Memory B cell (primary cell): ENCODE results near the gene CBLC.

Experiments
- ATAC-seq: fragments of 150-1000 bp; cut with Tn5 transposase; 2 replicates; pipeline ENCODE4 v1.10.0; 2021; ENCODE audit warnings: low read depth, mild to moderate bottlenecking, moderate library complexity
- DNase-seq, 2 donors: peaks; one replicate each; pipeline ENCODE4 v3.0.0; 2022; ENCODE audit warnings: low spot score in 2 of 2
- H3K27ac Mint-ChIP-seq: one replicate; pipeline ENCODE4 v1.8.0; 2022; ENCODE audit warnings: mild to moderate bottlenecking, moderate library complexity, mixed read lengths
- H3K27me3 Mint-ChIP-seq: one replicate; pipeline ENCODE4 v1.8.0; 2022; ENCODE audit warnings: mixed read lengths
- H3K36me3 Mint-ChIP-seq: one replicate; pipeline ENCODE4 v1.8.0; 2022; ENCODE audit warnings: mild to moderate bottlenecking, mixed read lengths
- H3K4me1 Mint-ChIP-seq: one replicate; pipeline ENCODE4 v1.8.0; 2022; ENCODE audit warnings: mixed read lengths
- H3K4me3 Mint-ChIP-seq: one replicate; pipeline ENCODE4 v1.8.0; 2022; ENCODE audit warnings: mild to moderate bottlenecking, moderate library complexity, mixed read lengths
- H3K9me3 Mint-ChIP-seq: one replicate; pipeline ENCODE4 v1.8.0; 2022; ENCODE audit warnings: mixed read lengths

CBLC gene

DNA sequence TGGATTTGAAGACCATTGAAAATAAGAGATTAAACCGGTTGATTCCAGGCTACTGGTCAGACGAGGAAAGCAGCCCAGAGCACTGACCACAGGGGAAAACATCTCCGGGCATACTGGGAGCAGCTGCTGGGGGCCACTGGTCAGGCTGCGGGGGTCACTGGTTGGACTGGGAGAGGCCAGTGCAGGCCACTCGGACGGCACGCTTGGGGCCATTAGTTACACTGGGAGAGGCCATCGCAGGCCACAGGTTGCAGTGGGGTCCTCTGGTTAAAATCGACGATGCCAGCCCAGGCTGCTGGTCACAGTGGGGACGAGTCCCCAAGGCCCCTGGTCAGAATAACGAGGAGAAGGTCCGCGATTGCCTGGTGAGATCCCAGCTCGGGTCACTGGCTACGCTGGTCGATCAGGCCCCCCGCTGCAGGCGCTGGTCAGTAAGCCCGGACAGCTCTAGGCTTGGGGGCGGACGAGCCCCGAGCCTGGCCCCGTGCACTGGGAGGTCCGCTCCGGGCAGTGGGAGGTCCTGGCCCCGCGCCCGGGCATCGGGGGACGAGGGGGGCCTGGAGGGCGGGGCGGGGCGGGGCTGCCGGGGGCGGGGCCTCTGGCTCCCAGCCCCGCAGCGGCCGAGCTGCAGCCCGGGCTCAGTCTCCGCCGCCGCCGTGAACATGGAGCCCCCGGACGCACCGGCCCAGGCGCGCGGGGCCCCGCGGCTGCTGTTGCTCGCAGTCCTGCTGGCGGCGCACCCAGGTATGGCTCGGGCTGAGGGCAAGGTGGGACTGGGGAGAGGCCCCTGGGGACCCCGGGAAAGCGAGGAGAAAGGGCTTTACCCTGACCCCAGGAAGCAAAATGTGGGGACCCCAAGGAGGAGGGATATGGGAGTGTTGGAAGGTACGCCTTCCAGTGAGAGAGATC, 31.0 kb downstream of the CBLC start, which contains the start of gene BCAM:
TSS of gene BCAM (plus strand) at position 641 of the 909 bp plus-strand sequence. CDS start at position 663, 22 bp downstream.
- no peak within 1 kb of the TSS for H3K27ac Mint-ChIP-seq
- H3K4me3 Mint-ChIP-seq: peak within 1 kb of the TSS; percentile 25
- peaks cover 5% of the 10 kb centered on the region for H3K4me1 Mint-ChIP-seq
- DNase-seq: no peak
- no peak for ATAC-seq
- peaks cover 21% of the 10 kb centered on the region for H3K27me3 Mint-ChIP-seq
- H3K36me3 Mint-ChIP-seq: no peaks in the 10 kb centered on the region
- no peaks in the 10 kb centered on the region for H3K9me3 Mint-ChIP-seq

DNA sequence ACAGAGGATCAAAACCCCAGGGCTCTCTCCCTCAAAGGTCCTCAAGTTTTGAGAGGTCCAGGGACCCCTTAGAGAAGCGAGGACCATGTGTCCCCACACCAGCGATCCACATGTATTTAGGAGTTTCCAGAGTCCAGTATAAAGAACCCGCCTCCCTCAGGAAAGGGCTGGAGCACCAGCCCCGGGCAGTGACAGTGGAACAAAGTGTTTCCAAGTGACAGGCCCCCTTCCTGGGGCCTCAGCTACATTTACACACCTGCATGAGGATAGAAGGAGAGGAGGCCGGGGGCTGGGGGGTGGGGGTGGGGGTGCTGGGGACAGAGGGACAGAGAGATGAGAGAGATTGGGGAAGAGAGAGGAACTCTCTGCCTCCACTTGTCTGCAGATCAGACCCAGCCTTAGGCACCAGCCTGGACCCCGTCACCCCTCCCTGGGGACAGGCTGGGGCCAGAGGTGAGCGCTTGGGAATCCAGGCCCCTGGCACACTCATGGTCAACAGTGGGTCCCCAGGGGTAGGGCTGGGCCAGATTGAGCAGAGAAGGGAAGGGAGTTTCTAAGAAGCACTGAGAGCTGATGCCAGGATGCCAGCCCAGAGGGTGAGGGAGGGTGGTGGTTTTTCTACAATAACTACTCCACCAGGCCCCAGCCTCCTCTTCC, 32.0 kb downstream of the CBLC start:
- H3K9me3 Mint-ChIP-seq: no peaks in the 10 kb centered on the region
- peaks cover 22% of the 10 kb centered on the region for H3K27me3 Mint-ChIP-seq
- H3K4me3 Mint-ChIP-seq: peak overlapping the region; percentile 8
- no peak overlapping the region for H3K27ac Mint-ChIP-seq
- H3K36me3 Mint-ChIP-seq: no peaks in the 10 kb centered on the region
- DNase-seq (no peak), ATAC-seq (no peak)
- H3K4me1 Mint-ChIP-seq: peaks cover 5% of the 10 kb centered on the region

DNA sequence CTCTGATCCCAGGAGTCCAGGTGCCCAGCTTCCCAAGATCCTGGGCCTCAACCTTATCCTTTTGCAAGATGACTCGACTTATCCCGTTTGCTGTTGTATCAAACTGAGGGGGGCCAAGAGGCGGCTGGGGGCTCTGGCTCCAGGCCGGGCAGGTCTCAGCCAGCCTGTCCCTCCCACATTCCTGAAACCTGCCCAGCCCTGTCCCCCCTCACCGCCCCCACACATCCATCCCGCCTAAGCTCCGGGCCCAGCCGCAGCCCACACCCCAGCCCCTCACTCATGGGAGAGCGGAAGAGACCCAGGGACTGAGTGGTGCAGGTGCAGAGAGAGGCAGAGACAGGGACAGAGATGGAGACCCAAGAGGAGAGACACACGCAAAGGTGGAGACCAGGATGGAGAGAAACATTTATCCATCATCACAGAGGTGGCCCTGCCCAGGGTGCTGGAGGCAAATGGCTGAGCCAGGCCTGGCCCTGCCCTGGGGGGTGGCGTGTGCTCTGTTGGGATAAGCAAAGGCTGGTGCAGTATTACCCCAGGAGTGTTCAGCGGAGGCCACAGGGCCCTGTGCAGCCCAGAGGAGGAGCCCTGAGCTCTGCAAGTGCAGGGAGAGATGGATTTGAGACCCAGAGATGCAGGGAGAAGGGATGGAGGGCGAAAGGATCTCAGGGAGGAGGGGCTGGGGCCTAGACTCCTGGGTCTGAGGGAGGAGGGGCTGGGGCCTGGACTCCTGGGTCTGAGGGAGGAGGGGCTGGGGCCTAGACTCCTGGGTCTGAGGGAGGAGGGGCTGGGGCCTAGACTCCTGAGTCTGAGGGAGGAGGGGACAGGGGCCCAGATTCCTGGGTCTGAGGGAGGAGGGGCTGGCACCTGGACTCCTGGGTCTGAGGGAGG, 32.8 kb downstream of the CBLC start:
- DNase-seq (no peak), ATAC-seq (no peak)
- no peaks in the 10 kb centered on the region for H3K36me3 Mint-ChIP-seq
- H3K4me1 Mint-ChIP-seq: peaks cover 5% of the 10 kb centered on the region
- H3K27me3 Mint-ChIP-seq: peaks cover 24% of the 10 kb centered on the region
- H3K4me3 Mint-ChIP-seq: no peak overlapping the region
- no peaks in the 10 kb centered on the region for H3K9me3 Mint-ChIP-seq
- no peak overlapping the region for H3K27ac Mint-ChIP-seq

DNA sequence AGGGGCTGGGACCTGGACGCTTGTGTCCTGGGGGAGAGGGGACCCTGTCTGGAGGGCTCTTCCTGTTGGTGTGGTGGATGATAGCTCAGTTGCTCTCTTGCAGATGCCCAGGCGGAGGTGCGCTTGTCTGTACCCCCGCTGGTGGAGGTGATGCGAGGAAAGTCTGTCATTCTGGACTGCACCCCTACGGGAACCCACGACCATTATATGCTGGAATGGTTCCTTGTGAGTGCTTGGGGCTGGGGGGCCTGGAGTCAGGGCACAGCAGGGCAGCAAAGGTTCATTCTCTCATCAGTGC, 33.4 kb downstream of the CBLC start:
- Mint-ChIP-seq H3K27ac (no peak overlapping the region), H3K27me3 (peaks cover 24% of the 10 kb centered on the region), H3K4me1 (peaks cover 5% of the 10 kb centered on the region), H3K4me3 (no peak overlapping the region), H3K36me3 (no peaks in the 10 kb centered on the region), H3K9me3 (no peaks in the 10 kb centered on the region)
- ATAC-seq (no peak), DNase-seq (no peak)

DNA sequence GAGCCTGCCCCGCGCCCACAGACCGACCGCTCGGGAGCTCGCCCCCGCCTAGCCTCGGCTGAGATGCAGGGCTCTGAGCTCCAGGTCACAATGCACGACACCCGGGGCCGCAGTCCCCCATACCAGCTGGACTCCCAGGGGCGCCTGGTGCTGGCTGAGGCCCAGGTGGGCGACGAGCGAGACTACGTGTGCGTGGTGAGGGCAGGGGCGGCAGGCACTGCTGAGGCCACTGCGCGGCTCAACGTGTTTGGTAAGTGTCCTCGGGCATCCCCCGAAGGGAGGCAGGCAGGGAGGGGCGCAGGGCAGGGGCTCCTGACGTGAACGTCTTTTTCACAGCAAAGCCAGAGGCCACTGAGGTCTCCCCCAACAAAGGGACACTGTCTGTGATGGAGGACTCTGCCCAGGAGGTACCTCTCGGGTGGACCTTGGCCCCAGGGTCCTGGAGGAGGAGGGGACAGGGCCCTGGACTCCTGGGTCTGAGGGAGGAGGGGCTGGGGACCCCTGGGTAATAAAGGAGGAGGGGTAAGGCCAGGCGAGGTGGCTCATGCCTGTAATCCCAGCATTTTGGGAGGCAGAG, 34.5 kb downstream of the CBLC start:
- ATAC-seq (no peak), DNase-seq (no peak)
- Mint-ChIP-seq H3K36me3 (no peaks in the 10 kb centered on the region), H3K27ac (no peak overlapping the region), H3K4me1 (peaks cover 5% of the 10 kb centered on the region), H3K9me3 (no peaks in the 10 kb centered on the region), H3K27me3 (peaks cover 21% of the 10 kb centered on the region), H3K4me3 (no peak overlapping the region)

DNA sequence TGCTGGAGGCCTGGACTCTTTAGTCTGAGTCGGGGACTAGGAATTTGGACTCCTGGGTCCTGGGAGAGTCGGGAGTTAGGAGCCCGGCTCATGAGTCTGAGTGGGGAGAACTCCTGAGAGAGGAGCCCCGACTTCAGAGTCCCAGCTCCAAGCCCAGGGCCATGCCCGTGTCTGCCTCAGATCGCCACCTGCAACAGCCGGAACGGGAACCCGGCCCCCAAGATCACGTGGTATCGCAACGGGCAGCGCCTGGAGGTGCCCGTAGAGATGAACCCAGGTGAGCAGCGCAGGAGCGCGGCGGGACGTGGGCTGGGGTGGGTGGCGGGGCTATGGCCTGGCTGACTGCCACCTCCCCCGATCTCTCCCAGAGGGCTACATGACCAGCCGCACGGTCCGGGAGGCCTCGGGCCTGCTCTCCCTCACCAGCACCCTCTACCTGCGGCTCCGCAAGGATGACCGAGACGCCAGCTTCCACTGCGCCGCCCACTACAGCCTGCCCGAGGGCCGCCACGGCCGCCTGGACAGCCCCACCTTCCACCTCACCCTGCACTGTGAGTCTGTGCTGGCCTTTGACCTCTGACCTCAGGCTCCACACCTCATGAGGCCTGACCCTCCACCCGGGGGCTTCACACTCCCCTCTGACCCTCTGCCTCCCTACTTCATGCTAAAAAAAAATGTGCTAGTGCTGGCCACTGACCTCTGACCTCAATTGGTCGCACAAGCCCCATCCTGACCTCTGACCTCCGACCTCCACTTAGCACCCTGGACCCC, 35.6 kb downstream of the CBLC start:
- peaks cover 3% of the 10 kb centered on the region for H3K4me1 Mint-ChIP-seq
- H3K27me3 Mint-ChIP-seq: peaks cover 19% of the 10 kb centered on the region
- H3K27ac Mint-ChIP-seq: no peak overlapping the region
- ATAC-seq (no peak), DNase-seq (no peak)
- no peaks in the 10 kb centered on the region for H3K36me3 Mint-ChIP-seq
- H3K4me3 Mint-ChIP-seq: no peak overlapping the region
- H3K9me3 Mint-ChIP-seq: no peaks in the 10 kb centered on the region

DNA sequence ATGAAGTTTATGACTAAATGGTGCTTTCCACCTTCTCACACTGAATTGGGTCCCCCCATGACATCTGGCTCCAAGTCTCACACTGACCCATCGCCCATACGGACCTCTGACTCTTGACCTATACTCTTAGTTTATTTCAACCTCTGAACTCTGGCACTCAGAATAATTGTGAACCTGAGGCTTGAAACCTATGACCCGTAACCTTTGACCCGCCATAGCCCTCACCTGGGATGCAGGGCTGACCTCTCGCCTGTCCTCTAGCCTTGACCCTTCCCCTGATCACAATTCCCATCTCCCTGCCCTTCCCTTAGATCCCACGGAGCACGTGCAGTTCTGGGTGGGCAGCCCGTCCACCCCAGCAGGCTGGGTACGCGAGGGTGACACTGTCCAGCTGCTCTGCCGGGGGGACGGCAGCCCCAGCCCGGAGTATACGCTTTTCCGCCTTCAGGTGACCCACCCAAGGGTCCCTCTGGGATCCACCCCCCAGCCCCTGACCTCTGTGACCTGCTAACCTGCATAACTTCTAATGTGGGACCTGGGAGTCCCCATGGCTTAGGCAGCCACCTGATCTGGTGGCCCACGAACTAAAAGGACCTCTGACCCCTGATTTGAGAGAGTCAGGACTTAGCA, 36.3 kb downstream of the CBLC start:
- no peaks in the 10 kb centered on the region for H3K36me3 Mint-ChIP-seq
- ATAC-seq (no peak), DNase-seq (no peak)
- H3K4me3 Mint-ChIP-seq: no peak overlapping the region
- no peak overlapping the region for H3K27ac Mint-ChIP-seq
- no peaks in the 10 kb centered on the region for H3K4me1 Mint-ChIP-seq
- H3K27me3 Mint-ChIP-seq: peaks cover 17% of the 10 kb centered on the region
- H3K9me3 Mint-ChIP-seq: no peaks in the 10 kb centered on the region

DNA sequence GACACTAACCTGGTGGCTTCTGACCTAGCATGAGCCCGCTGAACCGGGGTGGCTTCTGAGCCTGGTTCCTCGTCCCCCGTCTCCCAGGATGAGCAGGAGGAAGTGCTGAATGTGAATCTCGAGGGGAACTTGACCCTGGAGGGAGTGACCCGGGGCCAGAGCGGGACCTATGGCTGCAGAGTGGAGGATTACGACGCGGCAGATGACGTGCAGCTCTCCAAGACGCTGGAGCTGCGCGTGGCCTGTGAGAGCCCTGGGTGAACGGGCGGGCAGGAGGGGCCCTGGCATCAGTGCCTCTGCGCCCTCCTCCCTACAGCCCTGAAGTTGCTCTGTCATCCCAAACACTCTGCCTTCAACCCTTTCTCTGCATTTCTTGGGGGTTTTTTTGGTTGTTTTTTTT, 36.8 kb downstream of the CBLC start:
- Mint-ChIP-seq H3K27me3 (peaks cover 15% of the 10 kb centered on the region), H3K4me1 (no peaks in the 10 kb centered on the region), H3K4me3 (no peak overlapping the region), H3K36me3 (no peaks in the 10 kb centered on the region), H3K27ac (no peak overlapping the region), H3K9me3 (no peaks in the 10 kb centered on the region)
- DNase-seq (no peak), ATAC-seq (no peak)

DNA sequence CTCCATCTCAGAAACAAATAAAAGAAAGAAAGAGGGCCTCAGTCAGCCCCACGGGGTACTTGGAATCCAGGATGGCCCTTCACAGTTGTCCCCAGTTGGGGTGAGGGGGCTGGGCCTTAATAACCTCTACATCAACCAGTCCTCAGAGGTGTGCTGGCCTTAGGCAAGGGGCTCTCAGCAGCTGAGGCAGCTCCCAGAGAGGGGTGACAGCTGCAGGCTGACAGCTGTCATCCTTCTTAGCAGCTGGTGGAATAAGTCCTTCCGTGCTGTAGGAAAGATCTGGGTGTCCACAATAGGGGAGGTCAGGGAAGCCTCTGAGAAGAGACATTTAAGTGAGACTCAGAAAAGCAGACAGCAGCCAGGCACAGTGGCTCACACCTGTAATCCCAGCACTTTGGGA, 38.6 kb downstream of the CBLC start:
- H3K9me3 Mint-ChIP-seq: no peaks in the 10 kb centered on the region
- H3K4me3 Mint-ChIP-seq: no peak overlapping the region
- ATAC-seq (no peak), DNase-seq (no peak)
- H3K36me3 Mint-ChIP-seq: no peaks in the 10 kb centered on the region
- H3K27me3 Mint-ChIP-seq: peaks cover 16% of the 10 kb centered on the region
- no peak overlapping the region for H3K27ac Mint-ChIP-seq
- no peaks in the 10 kb centered on the region for H3K4me1 Mint-ChIP-seq

DNA sequence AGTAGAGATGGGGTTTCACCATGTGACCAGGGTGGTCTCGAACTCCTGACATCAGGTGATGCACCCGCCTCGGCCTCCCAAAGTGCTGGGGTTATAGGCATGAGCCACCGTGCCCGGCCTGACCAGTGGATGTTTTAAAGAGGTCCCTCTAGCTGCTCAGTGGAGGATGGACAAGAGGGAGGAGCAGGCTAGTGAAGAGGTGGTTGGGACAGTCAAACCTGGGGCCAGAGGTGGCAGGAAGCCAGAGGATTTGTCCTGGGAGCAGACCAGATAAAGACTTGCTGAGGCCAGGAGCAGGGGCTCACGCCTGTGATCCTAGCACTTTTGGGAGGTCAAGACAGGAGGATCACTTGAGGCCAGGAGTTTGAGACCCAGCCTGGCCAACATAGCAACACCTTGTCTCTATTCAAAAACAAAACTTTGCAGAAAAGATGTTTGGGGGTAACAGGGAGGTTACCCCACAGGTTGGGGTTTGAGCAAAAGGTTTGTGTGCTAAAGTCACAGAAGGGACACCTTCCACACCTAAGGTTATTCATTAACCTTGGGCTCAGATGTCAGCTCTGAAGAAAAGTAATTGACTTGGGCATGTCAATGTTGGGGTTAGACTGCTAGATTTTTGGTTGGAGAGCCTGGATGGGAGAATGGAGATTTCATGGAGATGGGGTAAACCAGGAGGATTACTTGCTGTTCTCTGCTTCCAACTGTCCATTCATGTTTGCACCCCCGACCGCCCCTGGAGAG, 40.2 kb downstream of the CBLC start:
- ATAC-seq (no peak), DNase-seq (no peak)
- H3K9me3 Mint-ChIP-seq: no peaks in the 10 kb centered on the region
- H3K4me3 Mint-ChIP-seq: no peak overlapping the region
- H3K4me1 Mint-ChIP-seq: no peaks in the 10 kb centered on the region
- H3K27me3 Mint-ChIP-seq: peaks cover 15% of the 10 kb centered on the region
- H3K27ac Mint-ChIP-seq: no peak overlapping the region
- no peaks in the 10 kb centered on the region for H3K36me3 Mint-ChIP-seq

DNA sequence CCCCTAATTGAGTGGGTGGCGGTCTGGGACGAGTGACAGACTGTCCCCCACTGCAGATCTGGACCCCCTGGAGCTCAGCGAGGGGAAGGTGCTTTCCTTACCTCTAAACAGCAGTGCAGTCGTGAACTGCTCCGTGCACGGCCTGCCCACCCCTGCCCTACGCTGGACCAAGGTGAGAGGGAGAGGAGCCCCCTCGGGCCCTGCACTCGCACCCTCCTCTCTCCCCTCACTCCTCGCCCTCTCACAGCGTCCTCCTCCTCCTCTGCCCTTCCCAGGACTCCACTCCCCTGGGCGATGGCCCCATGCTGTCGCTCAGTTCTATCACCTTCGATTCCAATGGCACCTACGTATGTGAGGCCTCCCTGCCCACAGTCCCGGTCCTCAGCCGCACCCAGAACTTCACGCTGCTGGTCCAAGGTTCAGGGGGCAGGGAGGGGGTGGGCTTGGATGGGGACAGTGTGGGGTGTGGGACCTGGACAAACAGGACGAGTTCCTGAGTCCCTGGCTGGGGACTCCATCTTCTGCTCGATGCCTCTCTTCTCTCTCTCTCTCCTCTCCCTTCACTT, 40.9 kb downstream of the CBLC start:
- Mint-ChIP-seq H3K9me3 (no peaks in the 10 kb centered on the region), H3K27me3 (peaks cover 14% of the 10 kb centered on the region), H3K27ac (no peak overlapping the region), H3K4me3 (no peak overlapping the region), H3K36me3 (no peaks in the 10 kb centered on the region), H3K4me1 (no peaks in the 10 kb centered on the region)
- ATAC-seq (no peak), DNase-seq (no peak)

DNA sequence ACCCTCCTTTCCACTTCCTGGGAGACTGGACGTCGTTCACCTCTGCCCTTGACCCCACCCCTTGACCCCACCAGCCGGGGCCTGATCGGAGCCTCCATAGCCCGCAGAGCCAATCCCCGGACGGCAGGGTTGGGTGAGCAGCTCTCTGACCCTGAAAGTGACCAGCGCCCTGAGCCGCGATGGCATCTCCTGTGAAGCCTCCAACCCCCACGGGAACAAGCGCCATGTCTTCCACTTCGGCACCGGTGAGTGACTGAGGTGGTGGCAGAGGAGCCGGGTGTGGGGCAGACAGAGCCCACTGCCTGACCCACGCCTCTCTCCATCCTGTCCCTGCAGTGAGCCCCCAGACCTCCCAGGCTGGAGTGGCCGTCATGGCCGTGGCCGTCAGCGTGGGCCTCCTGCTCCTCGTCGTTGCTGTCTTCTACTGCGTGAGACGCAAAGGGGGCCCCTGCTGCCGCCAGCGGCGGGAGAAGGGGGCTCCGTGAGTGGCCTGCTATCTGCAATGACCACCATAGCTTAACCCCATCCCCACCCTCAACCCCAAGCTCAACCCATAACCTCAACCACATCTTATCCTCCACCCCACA, 41.6 kb downstream of the CBLC start:
- ATAC-seq: no peak
- H3K27ac Mint-ChIP-seq: no peak overlapping the region
- peaks cover 12% of the 10 kb centered on the region for H3K27me3 Mint-ChIP-seq

More for the DNA sequence above, 41.6 kb downstream of the CBLC start:
- H3K4me1 Mint-ChIP-seq: no peaks in the 10 kb centered on the region
- H3K4me3 Mint-ChIP-seq: no peak overlapping the region
- no peak for DNase-seq
- no peaks in the 10 kb centered on the region for H3K36me3 Mint-ChIP-seq
- no peaks in the 10 kb centered on the region for H3K9me3 Mint-ChIP-seq
